Mesenchymal stem cell (in vitro differentiated cells and primary cell): ENCODE data around the gene TXNL4B.
A peak's percentile ranks its signal among the peaks of the same experiment; 100 is the strongest.

Experiments
- DNase-seq: peaks from one replicate; pipeline ENCODE4 v3.0.0-alpha.2; 2013
- H2AFZ ChIP-seq: one replicate; pipeline ENCODE4 v1.6.1; 2013; ENCODE audit warnings: low read depth, mild to moderate bottlenecking, control low read depth, inconsistent platforms, low read length, moderate library complexity
- H2AK5ac ChIP-seq: 2 replicates; pipeline ENCODE4 v1.6.1; 2013; ENCODE audit warnings: low read length, moderate library complexity, mild to moderate bottlenecking, inconsistent platforms; ENCODE audit not compliant: severe bottlenecking
- H2BK120ac ChIP-seq: one replicate; pipeline ENCODE4 v1.6.1; 2013; ENCODE audit warnings: low read depth, mild to moderate bottlenecking, inconsistent platforms, low read length, moderate library complexity
- H2BK12ac ChIP-seq, 2 experiments: one replicate each; pipeline ENCODE4 v1.6.1; 2013; ENCODE audit warnings: inconsistent platforms in 2 of 2, low read length in 2 of 2, mild to moderate bottlenecking in 2 of 2, moderate library complexity in 2 of 2, control low read depth in 1 of 2
- H2BK15ac ChIP-seq: one replicate; pipeline ENCODE4 v1.6.1; 2013; ENCODE audit warnings: mild to moderate bottlenecking, low read depth, inconsistent platforms; ENCODE audit not compliant: poor library complexity, severe bottlenecking
- H2BK5ac ChIP-seq: 2 replicates; pipeline ENCODE4 v1.6.1; 2013; ENCODE audit warnings: low read depth, mild to moderate bottlenecking, low read length, control low read depth, inconsistent platforms; ENCODE audit not compliant: poor library complexity, severe bottlenecking
- H3K14ac ChIP-seq, 2 experiments: one replicate each; pipeline ENCODE4 v1.6.1; 2013; ENCODE audit warnings: inconsistent platforms in 2 of 2, low read length in 2 of 2, control low read depth in 1 of 2, mild to moderate bottlenecking in 1 of 2, moderate library complexity in 1 of 2
- H3K18ac ChIP-seq, 2 experiments: one replicate each; pipeline ENCODE4 v1.6.1; 2013; ENCODE audit warnings: inconsistent platforms in 2 of 2, low read length in 2 of 2, control low read depth in 1 of 2, low read depth in 1 of 2, mild to moderate bottlenecking in 1 of 2
- H3K23ac ChIP-seq, 2 experiments: one replicate each; pipeline ENCODE4 v1.6.1; 2013; ENCODE audit warnings: inconsistent platforms in 2 of 2, low read length in 2 of 2, mild to moderate bottlenecking in 2 of 2, moderate library complexity in 2 of 2, control low read depth in 1 of 2
- H3K27ac ChIP-seq: 2 replicates; pipeline ENCODE4 v1.5.1; 2013; ENCODE audit warnings: mild to moderate bottlenecking, moderate library complexity, low read length, control low read depth, inconsistent platforms; ENCODE audit not compliant: poor library complexity, severe bottlenecking
- H3K27me3 ChIP-seq, 2 experiments: 2 replicates each; pipeline versions ENCODE4 v1.6.1 to v1.7.0; 2013; ENCODE audit warnings: low read length in 2 of 2, mild to moderate bottlenecking in 2 of 2, moderate library complexity in 2 of 2, control low read depth in 1 of 2, inconsistent platforms in 1 of 2; ENCODE audit not compliant: control insufficient read depth in 1 of 2, insufficient read depth in 1 of 2
- H3K36me3 ChIP-seq, 2 experiments: 2 replicates each; pipeline versions ENCODE4 v1.6.1 to v1.7.0; 2013; ENCODE audit warnings: low read length in 2 of 2, control low read depth in 1 of 2, inconsistent platforms in 1 of 2, low read depth in 1 of 2, mild to moderate bottlenecking in 1 of 2; ENCODE audit not compliant: insufficient read depth in 2 of 2, control insufficient read depth in 1 of 2
- H3K4ac ChIP-seq, 2 experiments: one replicate each; pipeline ENCODE4 v1.6.1; 2013; ENCODE audit warnings: inconsistent platforms in 2 of 2, low read length in 2 of 2, mild to moderate bottlenecking in 2 of 2, moderate library complexity in 2 of 2, control low read depth in 1 of 2, low read depth in 1 of 2
- H3K4me1 ChIP-seq: 2 replicates; pipeline ENCODE4 v1.6.1; 2013; ENCODE audit warnings: low read depth, low read length, control low read depth; ENCODE audit not compliant: control insufficient read depth, insufficient read depth
- H3K4me2 ChIP-seq: 2 replicates; pipeline ENCODE4 v1.6.1; 2013; ENCODE audit warnings: low read length, mild to moderate bottlenecking, inconsistent platforms; ENCODE audit not compliant: poor library complexity, severe bottlenecking
- H3K4me3 ChIP-seq, 2 experiments: 2 replicates each; pipeline versions ENCODE4 v1.5.1 to v1.7.0; 2013; ENCODE audit warnings: low read length in 2 of 2, mild to moderate bottlenecking in 2 of 2, control low read depth in 1 of 2, low read depth in 1 of 2; ENCODE audit not compliant: insufficient read depth in 1 of 2
- H3K79me1 ChIP-seq: replicated peaks from 2 replicates; pipeline ENCODE4 v1.6.1; 2013; ENCODE audit warnings: mild to moderate bottlenecking, control low read depth, low read length, inconsistent platforms; ENCODE audit not compliant: poor library complexity, severe bottlenecking
- H3K9ac ChIP-seq: 2 replicates; pipeline ENCODE4 v1.7.0; 2013; ENCODE audit warnings: mild to moderate bottlenecking, low read length, moderate library complexity
- H3K9me3 ChIP-seq: 2 replicates; pipeline ENCODE4 v1.7.0; 2013; ENCODE audit warnings: mild to moderate bottlenecking, low read length; ENCODE audit not compliant: control insufficient read depth
- H4K8ac ChIP-seq: one replicate; pipeline ENCODE4 v1.6.1; 2013; ENCODE audit warnings: inconsistent platforms, mild to moderate bottlenecking, low read length, moderate library complexity
- H4K91ac ChIP-seq: one replicate; pipeline ENCODE4 v1.6.1; 2013; ENCODE audit warnings: mild to moderate bottlenecking, low read length, inconsistent platforms
- WGBS: methylation state at CpG from one replicate; pipeline ENCODE4 v1.1.7; 2013; ENCODE audit warnings: mixed read lengths; 5-methylcytosine and 5-hydroxymethylcytosine counted together

Gene TXNL4B

GRCh38 chr16:72122308-72122707, 28.9 kb upstream of the TXNL4B start:
- WGBS = 97% methylated on average over 2 of the region's 2 CpGs
- H2AK5ac ChIP-seq = no peak overlapping the region
- no peaks in the 10 kb centered on the region for H3K79me1 ChIP-seq
- DNase-seq = no peak
- no peak overlapping the region for H2BK15ac ChIP-seq
- no peak overlapping the region for H3K23ac ChIP-seq
- H2BK120ac ChIP-seq = no peak overlapping the region
- H3K36me3 ChIP-seq = no peaks in the 10 kb centered on the region
- H3K4me2 ChIP-seq = no peak overlapping the region
- no peaks in the 10 kb centered on the region for H3K9me3 ChIP-seq
- H2BK5ac ChIP-seq = no peak overlapping the region
- no peak overlapping the region for H3K27ac ChIP-seq
- no peak overlapping the region for H3K4me3 ChIP-seq
- H3K9ac ChIP-seq = no peak overlapping the region
- no peak overlapping the region for H4K91ac ChIP-seq
- no peak overlapping the region for H4K8ac ChIP-seq
- no peak overlapping the region for H3K4ac ChIP-seq
- H3K4me1 ChIP-seq = peaks cover 2% of the 10 kb centered on the region
- no peak overlapping the region for H3K14ac ChIP-seq
- H3K27me3 ChIP-seq = no peaks in the 10 kb centered on the region
- no peak overlapping the region for H3K18ac ChIP-seq
- no peak overlapping the region for H2AFZ ChIP-seq
- no peak overlapping the region for H2BK12ac ChIP-seq

- Histone ChIP-seq H3K9ac (no peak overlapping the region), H3K23ac (no peak overlapping the region), H3K27me3 (no peaks in the 10 kb centered on the region), H3K79me1 (no peaks in the 10 kb centered on the region), H2BK120ac (no peak overlapping the region), H3K27ac (no peak overlapping the region), H3K9me3 (no peaks in the 10 kb centered on the region), H3K18ac (no peak overlapping the region), H4K91ac (no peak overlapping the region), H2BK5ac (no peak overlapping the region), H2BK15ac (no peak overlapping the region), H3K4me2 (no peak overlapping the region), H2AK5ac (no peak overlapping the region), H2AFZ (no peak overlapping the region), H3K14ac (no peak overlapping the region), H4K8ac (no peak overlapping the region), H3K36me3 (no peaks in the 10 kb centered on the region), H3K4me1 (peaks cover 2% of the 10 kb centered on the region), H3K4me3 (no peak overlapping the region), H3K4ac (no peak overlapping the region), H2BK12ac (no peak overlapping the region)
- no peak for DNase-seq
- WGBS = 90% methylated on average over 5 of the region's 5 CpGs
These were observed 26.6 kb upstream of the TXNL4B start for GRCh38 chr16:72120026-72120425.

GRCh38 chr16:72113616-72113945, 20.2 kb upstream of the TXNL4B start:
- no peak overlapping the region for H2BK120ac ChIP-seq
- no peak overlapping the region for H3K27ac ChIP-seq
- H3K4me2 ChIP-seq = no peak overlapping the region
- no peaks in the 10 kb centered on the region for H3K4me1 ChIP-seq
- no peak overlapping the region for H2BK15ac ChIP-seq
- no peak overlapping the region for H3K14ac ChIP-seq
- H4K91ac ChIP-seq = no peak overlapping the region
- no peak overlapping the region for H4K8ac ChIP-seq
- no peak overlapping the region for H2AFZ ChIP-seq
- H2BK12ac ChIP-seq = no peak overlapping the region
- no peaks in the 10 kb centered on the region for H3K27me3 ChIP-seq
- no peak overlapping the region for H2AK5ac ChIP-seq
- no peak overlapping the region for H2BK5ac ChIP-seq
- H3K9me3 ChIP-seq = no peaks in the 10 kb centered on the region
- no peak for DNase-seq
- H3K79me1 ChIP-seq = peaks cover 4% of the 10 kb centered on the region
- no peak overlapping the region for H3K23ac ChIP-seq
- H3K18ac ChIP-seq = no peak overlapping the region
- no peak overlapping the region for H3K4ac ChIP-seq
- H3K9ac ChIP-seq = no peak overlapping the region
- no peak overlapping the region for H3K4me3 ChIP-seq
- H3K36me3 ChIP-seq = peaks cover 46 to 50% of the 10 kb centered on the region in 2 experiments

GRCh38 chr16:72112906-72113615, 19.6 kb upstream of the TXNL4B start:
- no peaks in the 10 kb centered on the region for H3K4me1 ChIP-seq
- no peak overlapping the region for H3K18ac ChIP-seq
- no peak overlapping the region for H3K23ac ChIP-seq
- H2AK5ac ChIP-seq = no peak overlapping the region
- DNase-seq = no peak
- no peak overlapping the region for H2AFZ ChIP-seq
- no peak overlapping the region for H3K27ac ChIP-seq
- H2BK15ac ChIP-seq = no peak overlapping the region
- H3K14ac ChIP-seq = no peak overlapping the region
- no peaks in the 10 kb centered on the region for H3K27me3 ChIP-seq
- H4K8ac ChIP-seq = no peak overlapping the region
- no peak overlapping the region for H2BK12ac ChIP-seq
- no peak overlapping the region for H2BK5ac ChIP-seq
- H4K91ac ChIP-seq = no peak overlapping the region
- peak overlapping the region in 1 of 2 experiments; percentile 10 for H3K4me3 ChIP-seq
- peaks cover 51 to 55% of the 10 kb centered on the region in 2 experiments for H3K36me3 ChIP-seq
- no peaks in the 10 kb centered on the region for H3K9me3 ChIP-seq
- peaks cover 5% of the 10 kb centered on the region for H3K79me1 ChIP-seq
- 92% methylated on average over 6 of the region's 7 CpGs for WGBS
- H3K4ac ChIP-seq = no peak overlapping the region
- H3K9ac ChIP-seq = no peak overlapping the region
- H3K4me2 ChIP-seq = no peak overlapping the region
- H2BK120ac ChIP-seq = no peak overlapping the region
